Memory B cell (primary cell): ENCODE data around the gene MT1F.

Experiments used
- ATAC-seq: fragments of 150-1000 bp; cut with Tn5 transposase; 2 replicates; pipeline ENCODE4 v1.10.0; 2021; ENCODE audit warnings: low read depth, mild to moderate bottlenecking, moderate library complexity
- DNase-seq, 2 donors: peaks; one replicate each; pipeline ENCODE4 v3.0.0; 2022; ENCODE audit warnings: low spot score in 2 of 2
- H3K27ac Mint-ChIP-seq: one replicate; pipeline ENCODE4 v1.8.0; 2022; ENCODE audit warnings: mild to moderate bottlenecking, moderate library complexity, mixed read lengths
- H3K27me3 Mint-ChIP-seq: one replicate; pipeline ENCODE4 v1.8.0; 2022; ENCODE audit warnings: mixed read lengths
- H3K36me3 Mint-ChIP-seq: one replicate; pipeline ENCODE4 v1.8.0; 2022; ENCODE audit warnings: mild to moderate bottlenecking, mixed read lengths
- H3K4me1 Mint-ChIP-seq: one replicate; pipeline ENCODE4 v1.8.0; 2022; ENCODE audit warnings: mixed read lengths
- H3K4me3 Mint-ChIP-seq: one replicate; pipeline ENCODE4 v1.8.0; 2022; ENCODE audit warnings: mild to moderate bottlenecking, moderate library complexity, mixed read lengths
- H3K9me3 Mint-ChIP-seq: one replicate; pipeline ENCODE4 v1.8.0; 2022; ENCODE audit warnings: mixed read lengths

The MT1F gene

GRCh38 chr16:56679818-56680217, 22.1 kb downstream of the MT1F start:
- no peak overlapping the region for H3K4me3 Mint-ChIP-seq
- no peak for DNase-seq
- no peaks in the 10 kb centered on the region for H3K9me3 Mint-ChIP-seq
- peaks cover 12% of the 10 kb centered on the region for H3K27me3 Mint-ChIP-seq
- peaks cover 15% of the 10 kb centered on the region for H3K4me1 Mint-ChIP-seq
- no peaks in the 10 kb centered on the region for H3K36me3 Mint-ChIP-seq
- no peak overlapping the region for H3K27ac Mint-ChIP-seq
- no peak for ATAC-seq

- H3K4me3 Mint-ChIP-seq = peak within 1 kb of the TSS; percentile 93
- H3K4me1 Mint-ChIP-seq = peaks cover 9% of the 10 kb centered on the region
- peak; percentile 100 for ATAC-seq
These were observed 24.4 kb downstream of the MT1F start, which contains the start of gene MT1X for GRCh38 chr16:56681939-56682702. Gene MT1X, plus strand, starts transcription at chr16:56682470. Its CDS starts 71 bp downstream, at chr16:56682541.

GRCh38 chr16:56682703-56683397, 25.1 kb downstream of the MT1F start:
- ATAC-seq (no peak), DNase-seq (no peak)
- Mint-ChIP-seq H3K27ac (peak overlapping the region; percentile 45), H3K36me3 (peaks cover 3% of the 10 kb centered on the region), H3K27me3 (peaks cover 6% of the 10 kb centered on the region), H3K4me1 (peaks cover 9% of the 10 kb centered on the region), H3K9me3 (peaks cover 3% of the 10 kb centered on the region), H3K4me3 (peak overlapping the region; percentile 93)

More at GRCh38 chr16:56681939-56682702, 24.4 kb downstream of the MT1F start, which contains the start of gene MT1X:
- Mint-ChIP-seq H3K27ac (peak within 1 kb of the TSS; percentile 45), H3K9me3 (peaks cover 3% of the 10 kb centered on the region), H3K27me3 (peaks cover 6% of the 10 kb centered on the region), H3K36me3 (peaks cover 3% of the 10 kb centered on the region)
- peak; percentile 59 to 63 for DNase-seq

- peaks cover 3% of the 10 kb centered on the region for H3K9me3 Mint-ChIP-seq
- no peak overlapping the region for H3K4me3 Mint-ChIP-seq
- H3K36me3 Mint-ChIP-seq = peaks cover 3% of the 10 kb centered on the region
- H3K27me3 Mint-ChIP-seq = peaks cover 8% of the 10 kb centered on the region
- no peak overlapping the region for H3K27ac Mint-ChIP-seq
- H3K4me1 Mint-ChIP-seq = peaks cover 9% of the 10 kb centered on the region
- no peak for ATAC-seq
- no peak for DNase-seq
These were observed 25.8 kb downstream of the MT1F start for GRCh38 chr16:56683424-56684172.

GRCh38 chr16:56684256-56684925, 26.6 kb downstream of the MT1F start:
- peaks cover 3% of the 10 kb centered on the region for H3K36me3 Mint-ChIP-seq
- DNase-seq = no peak
- peaks cover 3% of the 10 kb centered on the region for H3K9me3 Mint-ChIP-seq
- H3K4me1 Mint-ChIP-seq = peaks cover 9% of the 10 kb centered on the region
- ATAC-seq = no peak
- H3K27me3 Mint-ChIP-seq = peaks cover 6% of the 10 kb centered on the region
- no peak overlapping the region for H3K4me3 Mint-ChIP-seq
- no peak overlapping the region for H3K27ac Mint-ChIP-seq

GRCh38 chr16:56684926-56685590, 27.3 kb downstream of the MT1F start:
- peaks cover 3% of the 10 kb centered on the region for H3K9me3 Mint-ChIP-seq
- no peak overlapping the region for H3K27ac Mint-ChIP-seq
- peaks cover 9% of the 10 kb centered on the region for H3K4me1 Mint-ChIP-seq
- peaks cover 6% of the 10 kb centered on the region for H3K27me3 Mint-ChIP-seq
- peaks cover 3% of the 10 kb centered on the region for H3K36me3 Mint-ChIP-seq
- no peak overlapping the region for H3K4me3 Mint-ChIP-seq
- no peak for ATAC-seq
- DNase-seq = no peak

GRCh38 chr16:56686758-56687157, 29.0 kb downstream of the MT1F start:
- peaks cover 3% of the 10 kb centered on the region for H3K36me3 Mint-ChIP-seq
- H3K4me1 Mint-ChIP-seq = peaks cover 5% of the 10 kb centered on the region
- DNase-seq (no peak), ATAC-seq (no peak)
- H3K4me3 Mint-ChIP-seq = no peak overlapping the region
- peaks cover 3% of the 10 kb centered on the region for H3K9me3 Mint-ChIP-seq
- no peak overlapping the region for H3K27ac Mint-ChIP-seq
- peaks cover 10% of the 10 kb centered on the region for H3K27me3 Mint-ChIP-seq

GRCh38 chr16:56688762-56689161, 31.0 kb downstream of the MT1F start:
- no peak for DNase-seq
- ATAC-seq = no peak
- peaks cover 3% of the 10 kb centered on the region for H3K36me3 Mint-ChIP-seq
- H3K27me3 Mint-ChIP-seq = peaks cover 10% of the 10 kb centered on the region
- H3K4me3 Mint-ChIP-seq = no peak overlapping the region
- no peak overlapping the region for H3K27ac Mint-ChIP-seq
- H3K9me3 Mint-ChIP-seq = peaks cover 3% of the 10 kb centered on the region
- H3K4me1 Mint-ChIP-seq = no peaks in the 10 kb centered on the region

- no peaks in the 10 kb centered on the region for H3K4me1 Mint-ChIP-seq
- H3K27ac Mint-ChIP-seq = no peak overlapping the region
- ATAC-seq (no peak), DNase-seq (no peak)
- H3K27me3 Mint-ChIP-seq = peaks cover 10% of the 10 kb centered on the region
- no peak overlapping the region for H3K4me3 Mint-ChIP-seq
- peaks cover 3% of the 10 kb centered on the region for H3K36me3 Mint-ChIP-seq
- H3K9me3 Mint-ChIP-seq = peaks cover 3% of the 10 kb centered on the region
These were observed 31.4 kb downstream of the MT1F start for GRCh38 chr16:56689171-56689570.

- ATAC-seq = no peak
- Mint-ChIP-seq H3K36me3 (peaks cover 3% of the 10 kb centered on the region), H3K9me3 (peaks cover 3% of the 10 kb centered on the region), H3K27ac (no peak overlapping the region), H3K27me3 (peaks cover 10% of the 10 kb centered on the region), H3K4me1 (no peaks in the 10 kb centered on the region), H3K4me3 (no peak overlapping the region)
- no peak for DNase-seq
These were observed 32.8 kb downstream of the MT1F start for GRCh38 chr16:56690420-56691122.

GRCh38 chr16:56691885-56692284, 34.1 kb downstream of the MT1F start:
- Mint-ChIP-seq H3K4me1 (no peaks in the 10 kb centered on the region), H3K27ac (no peak overlapping the region), H3K9me3 (no peaks in the 10 kb centered on the region), H3K36me3 (no peaks in the 10 kb centered on the region), H3K4me3 (no peak overlapping the region), H3K27me3 (peaks cover 7% of the 10 kb centered on the region)
- ATAC-seq (no peak), DNase-seq (no peak)

GRCh38 chr16:56695246-56695645, 37.5 kb downstream of the MT1F start:
- H3K27me3 Mint-ChIP-seq = peaks cover 5% of the 10 kb centered on the region
- H3K4me3 Mint-ChIP-seq = no peak overlapping the region
- H3K27ac Mint-ChIP-seq = no peak overlapping the region
- no peaks in the 10 kb centered on the region for H3K4me1 Mint-ChIP-seq
- H3K36me3 Mint-ChIP-seq = peaks cover 2% of the 10 kb centered on the region
- no peak for DNase-seq
- peaks cover 2% of the 10 kb centered on the region for H3K9me3 Mint-ChIP-seq
- no peak for ATAC-seq
